ENCODE measurements around the gene GTPBP1. TPM values are rescaled to one million over a fixed set of nuclear protein-coding genes. Genes with fewer than 3 reads are reported as not detected.

The GTPBP1 gene
- total RNA-seq, 1 experiment from 2014 or later = 108 TPM

GRCh38 chr22:38756711-38757463 is 51.1 kb downstream of the GTPBP1 start:
- Histone ChIP-seq H3K23me2 (ENCODE audit: insufficient read length, low read depth, low read length, poor library complexity, severe bottlenecking) (peaks cover 9% of the 10 kb centered on the region), H3K4ac (ENCODE audit: low read depth, low read length) (no peak overlapping the region), H3K4me2 (ENCODE audit: insufficient read depth, insufficient read length, low read length) (peak overlapping the region; percentile 49), H4K20me1 (ENCODE audit: control insufficient read depth, insufficient read depth, insufficient read length) (no peaks in the 10 kb centered on the region), H2BK20ac (ENCODE audit: low read depth, low read length, poor library complexity, severe bottlenecking) (no peak overlapping the region), H3K79me1 (ENCODE audit: insufficient read depth, low read depth, low read length, poor library complexity, severe bottlenecking) (no peaks in the 10 kb centered on the region), H3K18ac (ENCODE audit: insufficient read length, low read depth, low read length) (no peak overlapping the region), H2BK120ac (ENCODE audit: low read depth, low read length, poor library complexity, severe bottlenecking) (no peak overlapping the region), H2BK15ac (ENCODE audit: low read depth, low read length) (no peak overlapping the region), H4K8ac (replicated peaks; ENCODE audit: insufficient read length, low read depth, low read length) (no peak overlapping the region), H3K9ac (ENCODE audit: extremely low read depth, insufficient read length, low read length) (no peak overlapping the region), H2BK12ac (ENCODE audit: insufficient read length, low read depth, low read length) (no peak overlapping the region), H3K27ac (ENCODE audit: insufficient read length, low read depth, low read length) (no peak overlapping the region), H4K5ac (ENCODE audit: insufficient read length, low read depth, low read length) (no peak overlapping the region), H3K23ac (ENCODE audit: insufficient read length, low read depth, low read length) (no peak overlapping the region), H2AK5ac (ENCODE audit: insufficient read length, low read length) (no peak overlapping the region), H3T11ph (ENCODE audit: low read length) (no peak overlapping the region), H3K56ac (ENCODE audit: insufficient read length, low read depth, low read length) (no peak overlapping the region), H3K79me2 (ENCODE audit: insufficient read depth, low read length) (no peaks in the 10 kb centered on the region), H3K27me3 (ENCODE audit: insufficient read depth, low read length) (no peaks in the 10 kb centered on the region; the same call in 1 of the 2 replicates), H2BK5ac (ENCODE audit: insufficient read length, low read length) (no peak overlapping the region), H2AFZ (ENCODE audit: low read length) (no peak overlapping the region), H3K9me3 (ENCODE audit: control insufficient read depth, low read depth, low read length) (no peaks in the 10 kb centered on the region), H3K14ac (ENCODE audit: insufficient read depth, low read length) (no peak overlapping the region), H3K4me1 (ENCODE audit: insufficient read depth, low read length) (peaks cover 5% of the 10 kb centered on the region; the same call in 1 of the 2 replicates), H4K91ac (ENCODE audit: insufficient read length, low read depth, low read length) (no peak overlapping the region)
- TF ChIP-seq CTCF (conservative IDR thresholded peaks at IDR 0.05) = no peak
- H3K36me3 Mint-ChIP-seq (ENCODE audit: insufficient read depth in 1 of 3, low read depth in 3 of 3) = peaks cover 0 to 2% (median 0%) of the 10 kb centered on the region in 3 experiments; a peak in 2 of 7 replicates
- DNase-seq = no peak
- no peak overlapping the region; a peak in 1 of 7 replicates for H3K27ac Mint-ChIP-seq
- H3K4me3 Mint-ChIP-seq = peak overlapping the region; percentile 61 to 80
- peaks cover 5% of the 10 kb centered on the region for H3K27me3 Mint-ChIP-seq (ENCODE audit: low read depth)
- no CpG with 5 or more reads among the region's 17 CpGs for WGBS (ENCODE audit: extremely low coverage, insufficient read length, low lambda C conversion rate)
- peaks cover 27 to 29% of the 10 kb centered on the region in 2 experiments for H3K4me1 Mint-ChIP-seq
- no peaks in the 10 kb centered on the region for H3K9me3 Mint-ChIP-seq

All from H9 (cell line).